DMS79 treated with DMSO at 0.1 percent for 48 hours (cell line): ENCODE measurements around the gene NOL4L.

Experiments
- DNase-seq: peaks from one replicate; lab custom pipeline; 2025; lab: John Stamatoyannopoulos, UW

The NOL4L gene

GRCh38 chr20:32585011-32585585 is at the start of gene NOL4L:
TSS of gene NOL4L (minus strand) at chr20:32585333. CDS start at chr20:32584890, 443 bp downstream.
- peak; percentile 23 for DNase-seq

- peak; percentile 65 for DNase-seq
These were observed 49.1 kb upstream of the NOL4L start for GRCh38 chr20:32634041-32634805.

DNA sequence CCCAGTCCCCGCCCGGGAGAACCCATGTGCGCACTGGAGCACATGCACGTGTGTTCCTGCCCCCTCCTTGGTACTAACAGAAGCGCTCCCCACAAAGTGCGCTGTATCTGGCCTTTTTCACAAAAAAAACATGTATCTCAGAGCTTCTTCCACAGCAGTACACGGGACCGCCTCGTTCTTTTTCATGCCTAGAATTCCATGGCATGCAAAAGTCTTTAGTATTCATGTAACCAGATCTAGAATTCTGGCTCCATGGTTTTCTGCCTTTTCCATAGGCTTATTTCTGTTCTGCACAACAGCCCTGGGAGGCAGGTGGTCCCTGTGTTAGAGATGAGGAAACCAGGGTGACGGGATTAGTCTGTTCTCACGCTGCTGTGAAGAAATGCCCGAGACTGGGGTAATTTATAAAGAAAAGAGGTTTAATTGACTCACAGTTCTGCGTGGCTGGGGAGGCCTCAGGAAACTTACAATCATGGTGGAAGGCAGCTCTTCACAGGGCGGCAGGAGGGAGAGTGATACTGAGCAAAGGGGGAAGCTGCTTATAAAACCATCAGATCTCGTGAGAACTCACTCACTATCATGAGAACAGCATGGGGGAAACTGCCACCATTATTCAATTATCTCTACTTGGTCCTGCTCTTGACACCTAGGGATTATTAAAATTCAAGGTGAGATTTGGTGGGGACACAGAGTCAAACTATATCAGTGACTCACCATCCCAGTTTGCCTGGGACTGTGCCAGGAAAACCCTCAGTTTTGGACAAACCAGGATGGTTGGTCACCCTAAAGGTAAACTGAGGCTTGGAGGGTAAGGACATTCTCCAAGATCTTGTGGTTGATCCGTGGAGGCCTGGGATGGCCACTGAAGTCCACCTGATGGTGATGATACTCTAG is 47.6 kb upstream of the NOL4L start:
- DNase-seq, result no peak

- no peak for DNase-seq
These were observed 46.9 kb upstream of the NOL4L start for GRCh38 chr20:32631933-32632460.

DNA sequence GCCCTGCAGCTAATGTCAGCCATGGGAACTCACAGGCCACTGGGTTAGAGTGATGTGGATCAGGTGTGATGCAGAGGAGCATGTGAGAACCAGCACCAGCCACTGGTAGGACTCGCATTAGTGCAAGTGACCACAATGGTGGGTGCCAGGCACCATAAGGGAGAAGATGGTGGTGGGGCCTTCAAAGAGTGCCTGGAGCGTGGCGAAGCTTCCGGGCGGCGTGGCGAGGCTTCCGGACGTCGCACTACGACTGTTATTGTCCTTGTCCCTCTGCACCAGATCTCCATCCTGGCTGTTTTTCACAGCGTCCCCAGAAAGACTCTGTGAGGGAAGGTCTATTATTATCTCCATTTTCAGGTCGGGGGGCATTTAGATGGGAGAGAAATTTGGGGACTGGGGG is 44.7 kb upstream of the NOL4L start:
- DNase-seq, result no peak

- peak; percentile 38 for DNase-seq
These were observed 43.9 kb upstream of the NOL4L start for GRCh38 chr20:32628960-32629530.

GRCh38 chr20:32626859-32627636 is 41.9 kb upstream of the NOL4L start:
- peak; percentile 93 for DNase-seq

DNA sequence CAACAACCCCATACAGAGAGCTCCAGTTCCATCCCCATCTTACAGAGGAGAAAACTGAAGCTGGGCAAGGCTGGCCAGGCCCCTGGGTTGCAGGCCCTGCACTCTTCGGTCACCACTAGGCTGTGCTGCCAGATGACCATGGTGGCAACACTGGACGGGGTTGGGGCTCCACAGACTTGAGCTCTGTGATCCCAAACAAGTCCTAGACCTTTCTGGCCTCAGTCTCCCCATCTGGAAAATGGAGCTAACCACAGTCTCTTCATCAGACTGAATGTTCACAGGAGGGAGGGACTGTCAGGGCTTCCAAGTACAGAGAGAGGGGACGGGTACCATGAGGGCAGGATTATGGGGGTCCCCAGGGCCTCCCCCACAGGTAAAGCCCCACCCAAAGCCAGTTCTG is 41.3 kb upstream of the NOL4L start:
- no peak for DNase-seq

GRCh38 chr20:32625996-32626395 is 40.9 kb upstream of the NOL4L start:
- DNase-seq, result no peak

GRCh38 chr20:32624687-32625345 is 39.7 kb upstream of the NOL4L start:
- DNase-seq, result no peak

DNA sequence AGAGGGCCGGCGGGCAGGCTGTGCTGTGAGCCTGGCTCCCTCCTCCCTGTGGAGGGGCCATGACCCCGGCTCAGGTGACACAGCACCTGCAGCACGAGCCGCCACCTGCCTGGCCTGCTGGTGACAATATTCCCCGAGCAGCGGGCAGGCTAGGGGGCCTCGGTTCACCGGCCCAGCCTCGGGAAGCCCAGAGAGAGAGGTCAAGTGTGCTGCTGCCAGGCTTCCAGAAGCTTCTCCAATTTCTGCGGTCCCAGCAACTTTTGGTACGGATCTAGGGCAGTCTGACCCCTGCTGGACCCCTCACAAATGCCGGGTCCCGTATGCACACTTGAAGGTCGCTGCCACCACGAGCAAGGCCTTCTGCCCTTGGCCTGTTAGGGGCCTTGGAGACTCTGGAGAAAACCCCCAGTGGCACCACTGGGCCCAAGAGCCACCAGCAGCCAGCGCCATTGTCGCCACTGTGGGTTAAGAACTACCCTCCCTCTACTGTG is 38.6 kb upstream of the NOL4L start:
- DNase-seq, result peak; percentile 33

GRCh38 chr20:32622585-32623468 is 37.7 kb upstream of the NOL4L start:
- peak; percentile 31 for DNase-seq

GRCh38 chr20:32621891-32622584 is 36.9 kb upstream of the NOL4L start:
- DNase-seq, result no peak

GRCh38 chr20:32621071-32621890 is 36.1 kb upstream of the NOL4L start:
- no peak for DNase-seq

- no peak for DNase-seq
These were observed 34.5 kb upstream of the NOL4L start for GRCh38 chr20:32619586-32619985.

- no peak for DNase-seq
These were observed 29.6 kb upstream of the NOL4L start for GRCh38 chr20:32614772-32615171.

GRCh38 chr20:32614303-32614702 is 29.2 kb upstream of the NOL4L start:
- DNase-seq, result no peak
